C1 segment of cervical spinal cord (tissue), 14 donors: ENCODE results near the gene COX19.

Experiments
- DNase-seq, 14 donors: peaks; one replicate each; lab custom pipeline; 2025; lab: John Stamatoyannopoulos, UW

COX19 gene, protein sequence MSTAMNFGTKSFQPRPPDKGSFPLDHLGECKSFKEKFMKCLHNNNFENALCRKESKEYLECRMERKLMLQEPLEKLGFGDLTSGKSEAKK

DNA sequence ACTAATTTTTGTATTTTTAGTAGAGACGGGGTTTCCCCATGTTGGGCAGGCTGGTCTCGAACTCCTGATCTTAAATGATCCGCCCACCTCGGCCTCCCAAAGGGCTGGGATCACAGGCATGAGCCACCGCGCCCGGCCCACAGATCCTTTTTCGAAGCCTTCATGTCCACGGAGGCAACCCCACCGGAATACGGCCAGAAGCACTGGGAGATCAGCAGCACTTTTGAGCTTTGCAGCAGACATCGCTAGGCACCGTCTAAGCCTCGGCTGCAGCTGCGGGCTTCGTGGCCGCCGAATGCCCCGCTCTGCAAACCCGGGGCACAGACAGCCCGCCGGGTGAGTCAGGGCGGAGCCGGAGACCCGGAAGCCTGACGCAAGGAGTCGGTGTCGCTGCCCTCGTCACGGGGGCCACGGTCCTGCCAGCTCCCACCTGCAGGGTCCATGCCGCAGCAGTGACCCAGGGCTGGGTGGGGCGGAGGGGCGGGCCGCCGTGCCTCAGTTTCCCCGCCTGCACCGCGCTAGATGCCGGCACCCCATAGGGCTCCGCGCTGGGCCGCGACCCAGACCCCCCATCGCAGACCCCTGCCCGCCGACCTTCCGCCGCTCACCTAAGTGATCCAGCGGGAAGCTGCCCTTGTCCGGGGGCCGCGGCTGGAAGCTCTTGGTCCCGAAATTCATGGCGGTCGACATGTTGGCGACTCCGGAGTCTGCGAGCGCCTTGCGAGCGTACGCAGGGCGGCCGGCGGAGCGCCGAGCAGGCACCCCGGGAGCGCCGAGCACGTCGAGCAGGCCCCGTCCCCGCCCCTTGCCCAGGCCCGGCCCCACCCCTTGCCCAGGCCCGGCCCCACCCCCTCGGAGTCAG, at the start of gene COX19:
TSS of gene COX19 (minus strand) at position 730 of the 862 bp plus-strand sequence. CDS start at position 690, 40 bp downstream.
- peak in 13 of 14 donors; percentile 44 to 90 (median 80) for DNase-seq

DNA sequence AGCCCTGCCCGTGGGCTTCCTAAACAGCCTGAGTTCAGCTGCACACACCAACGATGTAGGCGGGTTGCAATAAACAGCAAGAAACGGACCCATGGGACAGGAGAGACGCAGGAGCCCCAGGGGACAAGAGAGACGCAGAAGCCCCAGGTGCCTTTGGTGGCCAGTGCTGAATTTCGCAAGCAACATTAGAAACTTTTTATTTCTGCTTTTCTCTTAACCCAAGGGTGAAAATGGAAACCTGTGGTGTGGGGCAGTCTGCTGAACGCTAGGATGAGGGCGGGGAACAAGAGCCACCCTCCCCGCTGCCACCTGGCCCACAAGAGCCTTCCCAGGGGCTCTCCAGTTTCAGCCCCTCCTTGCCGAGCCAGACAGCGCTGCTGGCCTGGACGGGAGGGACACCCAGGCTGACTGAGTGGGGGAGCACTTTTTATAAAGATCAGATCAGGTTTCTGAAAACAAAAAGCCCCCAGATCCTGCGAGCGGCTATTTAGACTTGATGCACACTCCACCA, 49.0 kb upstream of the COX19 start:
- DNase-seq: no peak

DNA sequence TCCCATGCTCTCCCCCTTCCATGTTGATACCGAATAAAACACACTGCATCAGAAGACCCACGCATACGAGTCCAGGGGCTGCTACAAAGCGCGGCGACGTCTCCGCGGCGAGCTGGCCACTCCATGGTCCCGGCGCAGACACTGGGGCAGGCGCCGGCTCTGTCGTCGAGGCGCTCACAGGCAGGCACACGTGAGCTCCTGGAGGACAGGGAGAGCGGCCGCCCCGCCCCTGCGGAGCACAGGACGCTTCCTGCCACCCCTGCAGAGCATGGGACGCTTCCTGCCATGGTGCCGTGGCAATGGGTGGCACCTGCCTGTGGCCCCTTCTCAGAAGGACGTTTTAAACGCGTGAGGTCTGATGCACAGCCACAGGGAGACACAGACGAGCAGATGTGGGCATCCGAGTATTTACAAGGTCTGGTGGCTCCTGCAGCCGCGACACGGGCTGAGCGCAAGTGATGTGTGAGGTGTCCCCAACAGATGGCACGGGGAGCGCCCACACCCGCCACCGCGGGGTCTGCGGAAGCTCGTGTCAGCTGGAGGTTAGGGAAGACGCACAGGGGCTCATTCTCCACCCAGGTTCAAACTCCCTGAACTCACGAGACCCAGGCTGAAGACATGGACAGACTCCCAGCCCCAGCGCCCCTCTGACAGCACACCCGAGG, 47.6 kb upstream of the COX19 start:
- DNase-seq: no peak

- no peak for DNase-seq
These were observed 47.0 kb upstream of the COX19 start for GRCh38 chr7:1022356-1022755.

DNA sequence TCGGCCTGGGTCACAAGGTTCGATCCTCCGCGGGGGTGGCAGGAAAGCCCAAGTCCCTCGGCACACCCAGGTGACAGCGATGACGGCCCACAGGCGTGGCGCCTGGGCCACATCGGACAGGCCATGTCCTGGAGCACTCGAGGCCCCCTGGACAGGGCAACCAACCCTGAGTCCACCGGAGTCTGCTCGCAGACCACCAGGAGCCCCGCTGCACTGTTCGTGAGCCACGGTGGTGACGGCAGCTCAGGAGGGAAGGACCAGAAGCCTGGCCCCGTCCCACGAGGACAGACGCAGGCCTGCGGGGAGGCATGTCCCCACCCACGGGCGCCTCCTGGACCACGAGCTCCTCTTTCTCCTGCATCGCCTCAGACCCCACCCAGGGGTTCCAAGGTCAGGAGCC, 46.6 kb upstream of the COX19 start:
- no peak for DNase-seq

GRCh38 chr7:1021366-1021765, 46.0 kb upstream of the COX19 start:
- no peak for DNase-seq

DNA sequence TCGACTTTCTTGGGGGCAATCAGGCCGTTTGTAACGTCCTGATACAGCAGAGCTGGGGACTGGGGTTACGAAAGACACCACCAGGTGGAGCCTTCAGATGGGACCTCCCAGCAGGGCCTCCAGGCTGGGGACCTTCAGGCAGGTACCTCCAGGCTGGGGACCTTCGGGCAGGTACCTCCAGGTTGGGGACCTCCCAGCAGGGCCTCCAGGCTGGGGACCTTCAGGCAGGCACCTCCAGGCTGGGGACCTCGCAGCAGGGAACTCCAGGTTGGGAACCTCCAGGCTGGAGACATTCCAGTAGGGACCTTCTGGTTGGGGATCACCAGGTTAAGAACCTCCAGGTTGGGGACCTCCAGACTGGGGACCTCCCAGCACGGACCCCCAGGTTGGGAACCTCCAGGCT, 45.5 kb upstream of the COX19 start:
- DNase-seq: no peak

DNA sequence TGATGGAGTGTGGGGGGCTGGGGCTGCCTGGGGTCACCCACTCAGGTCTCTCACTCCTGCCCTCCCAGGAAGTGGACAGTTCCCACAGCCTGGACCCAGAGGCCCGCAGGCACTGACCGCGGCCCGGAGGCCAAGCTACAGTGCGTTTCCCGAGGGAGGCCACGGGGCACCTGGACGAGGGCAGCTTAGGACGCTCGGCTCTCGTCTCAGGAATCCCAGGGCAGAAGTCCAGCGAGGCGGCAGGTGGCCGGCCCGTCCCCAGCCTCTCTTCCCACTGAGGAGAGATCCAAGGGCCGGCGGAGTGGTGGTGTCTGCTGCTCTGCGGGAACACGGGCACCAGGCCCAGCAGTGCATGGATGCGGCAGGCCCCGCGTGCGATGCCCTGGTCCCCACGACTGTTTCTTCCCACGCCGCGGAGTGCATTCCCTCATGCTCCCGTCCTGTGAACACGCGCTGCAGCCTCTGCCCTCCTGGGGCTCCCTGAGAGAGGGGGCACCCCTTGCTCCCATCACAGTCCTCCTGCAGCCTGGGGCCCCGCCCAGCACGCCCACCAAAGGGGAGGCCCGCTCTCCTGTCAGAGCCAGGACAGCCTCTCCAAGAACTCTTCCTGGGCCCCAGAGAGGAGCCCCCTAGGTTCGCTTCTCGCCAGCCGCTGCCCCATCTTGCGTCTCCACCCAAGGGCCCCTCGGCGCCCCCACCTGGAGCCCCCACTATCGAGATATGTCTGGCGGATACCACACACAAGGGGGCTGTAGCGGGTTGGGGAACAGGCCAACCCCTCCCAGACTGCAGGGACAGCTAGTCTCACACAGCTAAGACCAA, 44.7 kb upstream of the COX19 start:
- DNase-seq: peak in 1 of 14 donors; percentile 52

DNA sequence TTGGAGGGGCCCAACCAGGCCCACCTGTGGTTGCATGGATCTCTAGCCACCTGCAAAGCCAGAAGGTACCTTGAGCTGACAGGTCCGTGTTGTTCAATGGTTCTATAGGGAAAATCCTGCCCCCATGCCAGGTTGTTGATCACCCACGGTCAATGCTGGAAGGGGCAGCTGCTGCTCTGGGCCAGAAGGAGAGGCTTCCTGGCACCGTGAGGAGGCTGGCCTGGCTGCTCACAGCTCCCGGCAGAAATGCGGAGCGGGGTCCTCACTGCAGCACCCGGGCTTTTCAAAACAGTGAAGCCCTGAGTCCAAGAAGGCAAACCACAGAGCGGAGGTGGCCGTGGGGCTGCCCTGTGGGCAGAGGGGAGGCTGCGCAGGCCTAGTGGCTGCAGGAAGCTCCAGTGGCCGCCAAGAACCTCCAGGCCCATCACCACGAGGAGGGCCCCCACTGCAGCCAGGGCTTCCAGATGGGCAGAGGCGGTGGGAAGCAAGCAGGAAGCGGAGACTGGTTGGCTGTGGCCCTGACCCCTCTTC, 44.0 kb upstream of the COX19 start:
- DNase-seq: peak in 1 of 14 donors; percentile 44

GRCh38 chr7:1018334-1018695, 43.0 kb upstream of the COX19 start:
- no peak for DNase-seq

DNA sequence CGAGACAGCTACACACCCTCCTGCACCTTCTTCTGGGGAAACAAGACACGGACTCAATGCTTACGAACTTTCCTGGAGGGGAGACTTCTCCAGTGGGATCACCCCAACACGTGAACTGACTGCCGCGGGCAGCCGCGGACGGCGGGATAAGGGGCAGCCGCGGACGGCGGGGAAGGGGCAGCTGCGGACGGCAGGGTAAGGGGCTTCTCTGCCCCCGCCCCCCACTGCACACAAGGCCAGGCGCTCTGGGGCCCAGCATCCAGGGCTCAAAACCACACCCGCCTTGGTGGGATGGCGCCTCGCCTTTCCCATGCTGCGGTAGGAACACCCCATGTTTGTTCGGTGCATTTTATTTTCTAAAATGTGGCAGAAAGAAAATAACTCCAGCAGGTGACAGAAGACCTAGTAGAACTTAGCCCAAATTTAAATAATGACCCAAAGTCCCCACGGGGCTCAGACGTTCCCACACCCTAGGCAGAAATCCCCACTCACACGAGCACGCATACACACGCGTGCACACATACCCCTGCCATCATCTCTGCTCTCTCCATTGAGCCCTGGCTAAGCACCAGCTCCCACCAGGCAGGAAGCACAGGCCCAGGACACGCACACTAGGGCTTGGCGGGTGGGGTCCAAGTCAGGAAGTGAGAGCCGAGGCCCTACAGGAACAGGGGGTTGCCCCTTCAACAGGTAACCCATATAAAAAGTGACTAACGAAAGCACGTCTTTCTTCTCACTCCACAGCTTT, 42.4 kb upstream of the COX19 start:
- DNase-seq: no peak

- DNase-seq: no peak
These were observed 41.5 kb upstream of the COX19 start for GRCh38 chr7:1016577-1017531.

GRCh38 chr7:1015196-1016121, 40.1 kb upstream of the COX19 start:
- peak in 1 of 14 donors; percentile 12 for DNase-seq

- DNase-seq: peak in 1 of 14 donors; percentile 18
These were observed 39.3 kb upstream of the COX19 start for GRCh38 chr7:1014681-1015080.

DNA sequence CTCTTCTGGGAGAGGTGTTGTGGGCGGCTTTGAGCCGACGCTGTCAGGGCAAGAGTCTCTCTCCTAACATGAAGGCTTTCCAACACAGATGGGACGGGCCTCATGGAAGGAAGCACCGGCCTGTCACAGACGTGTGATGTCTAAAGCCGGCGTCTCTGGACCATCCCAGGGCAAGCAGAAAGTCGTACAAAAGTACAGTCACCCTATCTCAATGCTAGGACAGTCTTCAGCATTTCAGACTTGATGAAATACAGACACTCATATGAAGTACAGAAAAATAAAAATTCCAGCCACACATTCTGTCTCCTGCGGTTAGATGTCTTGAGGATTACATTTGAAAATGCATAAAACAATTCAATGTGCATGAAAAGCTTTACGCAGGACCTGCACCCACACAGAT, 38.2 kb upstream of the COX19 start:
- DNase-seq: no peak

DNA sequence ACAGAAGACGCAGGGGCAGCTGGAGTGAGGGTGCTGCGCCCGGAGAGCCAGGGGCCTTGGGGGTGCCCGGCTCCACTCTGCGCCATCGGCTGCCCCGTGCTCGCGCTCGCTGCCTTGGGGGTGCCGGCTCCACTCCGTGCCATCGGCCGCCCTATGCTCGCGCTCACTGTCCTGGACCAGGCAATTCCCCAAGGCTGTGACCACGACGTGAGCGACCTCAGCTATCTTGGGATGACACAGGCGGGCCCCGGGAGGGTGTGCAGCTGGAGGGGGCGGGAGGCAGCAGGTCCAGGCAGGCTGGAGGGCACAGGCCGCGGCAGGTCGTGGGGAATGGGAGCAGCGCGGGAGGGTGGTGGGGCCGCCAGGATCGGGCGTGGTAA, 37.4 kb upstream of the COX19 start:
- DNase-seq: no peak

- no peak for DNase-seq
These were observed 36.8 kb upstream of the COX19 start for GRCh38 chr7:1012004-1012715.
